NCI-H69 (cell line): ENCODE results near the gene TRIML1.
"Not testable (repeated sequence)": the region's sequence is repeated elsewhere in the genome, so short reads cannot be mapped to it uniquely, and the experiment has no call there.

Experiments
- DNase-seq: peaks from one replicate; lab custom pipeline; 2025; lab: John Stamatoyannopoulos, UW

Gene TRIML1

DNA sequence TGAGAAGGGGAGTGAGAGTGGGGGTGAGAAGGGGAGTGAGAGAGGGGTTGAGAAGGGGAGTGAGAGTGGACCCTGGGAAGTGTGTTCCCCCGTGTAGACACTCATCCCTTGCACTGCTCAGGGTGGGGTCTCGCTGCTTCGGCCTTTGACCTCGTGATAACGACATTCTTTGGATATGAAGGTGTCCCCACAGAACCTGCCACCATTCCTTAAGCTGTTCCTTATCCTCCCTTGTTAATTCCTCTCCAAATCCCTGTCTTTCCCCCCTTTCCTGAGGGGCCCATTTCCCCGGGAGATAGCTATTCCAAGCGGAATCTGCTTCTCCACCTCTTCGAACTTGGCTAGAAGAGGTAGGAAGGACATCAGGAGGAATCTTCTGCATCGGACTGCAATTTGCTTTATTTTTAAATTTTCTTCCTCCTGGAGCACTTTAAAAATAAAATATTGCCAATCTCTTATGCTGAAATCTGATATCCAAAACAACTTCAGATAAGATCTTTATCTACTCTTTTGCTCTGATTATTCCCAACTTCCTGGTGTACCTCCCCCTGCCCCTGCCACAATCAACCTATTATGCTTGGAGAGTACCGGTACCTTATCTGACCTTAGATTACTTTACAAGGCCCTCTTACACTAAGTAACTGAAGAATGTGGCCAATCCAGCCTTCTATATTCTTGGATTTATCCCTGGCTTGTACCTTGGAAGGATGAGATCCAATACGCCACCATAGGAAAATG lies 15.6 kb downstream of the TRIML1 start:
- no peak for DNase-seq

GRCh38 chr4:188158336-188158735 lies 19.1 kb downstream of the TRIML1 start:
- no peak for DNase-seq

DNA sequence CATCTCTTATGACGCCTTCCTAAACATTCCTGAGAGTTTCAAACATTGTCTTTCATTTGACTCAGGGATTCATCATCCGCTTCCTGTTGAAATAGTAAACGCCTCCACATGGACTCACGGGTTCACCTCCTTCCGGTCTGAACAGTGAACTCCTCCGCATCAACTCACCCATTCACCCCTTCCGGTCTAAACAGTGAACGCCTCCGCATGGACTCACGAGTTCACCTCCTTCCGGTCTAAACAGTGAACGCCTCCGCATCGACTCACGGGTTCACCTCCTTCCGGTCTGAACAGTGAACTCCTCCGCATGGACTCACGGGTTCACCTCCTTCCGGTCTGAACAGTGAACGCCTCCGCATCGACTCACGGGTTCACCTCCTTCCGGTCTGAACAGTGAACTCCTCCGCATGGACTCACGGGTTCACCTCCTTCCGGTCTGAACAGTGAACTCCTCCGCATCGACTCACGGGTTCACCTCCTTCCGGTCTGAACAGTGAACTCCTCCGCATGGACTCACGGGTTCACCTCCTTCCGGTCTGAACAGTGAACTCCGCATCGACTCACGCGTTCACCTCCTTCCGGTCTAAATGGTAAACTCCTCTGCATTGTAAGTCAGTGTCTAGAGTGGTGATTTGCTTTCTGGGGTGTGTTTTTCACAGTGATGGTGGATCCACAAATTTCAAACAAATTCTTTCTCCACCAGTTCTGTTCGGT lies 20.4 kb downstream of the TRIML1 start:
- DNase-seq: not testable (repeated sequence)

- DNase-seq: no peak
These were observed 21.2 kb downstream of the TRIML1 start for GRCh38 chr4:188160406-188160805.

DNA sequence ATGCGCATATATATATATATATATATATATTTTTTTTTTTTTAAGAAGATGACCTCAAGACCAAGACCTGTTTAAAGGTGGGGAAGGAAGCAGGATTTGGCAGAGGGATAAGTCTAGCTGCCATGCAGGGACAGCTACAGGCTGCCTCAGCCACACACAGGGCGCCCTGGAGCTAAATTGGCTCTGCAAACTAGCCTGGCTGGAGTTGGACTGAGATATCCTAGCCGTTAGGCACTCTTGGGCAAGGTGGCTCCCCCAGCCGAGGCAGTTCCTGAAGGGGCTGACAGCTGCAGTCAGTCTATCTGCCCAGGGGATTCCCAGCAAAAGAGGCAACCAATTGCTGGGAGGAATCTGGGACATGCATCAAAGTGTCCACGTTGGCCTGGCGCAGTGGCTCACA lies 21.9 kb downstream of the TRIML1 start:
- peak; percentile 4 for DNase-seq

GRCh38 chr4:188162698-188163097 lies 23.5 kb downstream of the TRIML1 start:
- DNase-seq: no peak

- DNase-seq: peak; percentile 77
These were observed 29.6 kb downstream of the TRIML1 start for GRCh38 chr4:188168726-188169373.

GRCh38 chr4:188171551-188171950 lies 32.3 kb downstream of the TRIML1 start:
- DNase-seq: no peak

DNA sequence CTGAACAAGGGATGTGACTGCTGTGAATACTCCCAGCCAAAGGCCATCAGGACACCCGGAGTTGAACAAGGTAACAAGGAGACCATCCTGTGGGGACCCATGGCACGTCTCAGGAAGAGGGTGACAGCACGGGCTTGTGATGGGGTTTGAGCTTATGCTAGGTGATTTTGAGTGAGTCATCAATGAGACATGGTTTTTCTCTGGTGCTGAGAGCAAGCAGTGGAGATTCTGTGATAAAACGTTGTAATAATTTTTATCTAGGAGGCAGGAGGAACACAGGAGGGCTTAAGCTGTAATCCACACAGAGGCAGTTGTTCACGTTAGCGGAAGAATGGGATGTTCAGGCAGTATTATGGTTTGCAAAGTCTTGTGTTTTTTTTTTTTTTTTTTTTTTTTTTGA lies 36.0 kb downstream of the TRIML1 start:
- no peak for DNase-seq

DNA sequence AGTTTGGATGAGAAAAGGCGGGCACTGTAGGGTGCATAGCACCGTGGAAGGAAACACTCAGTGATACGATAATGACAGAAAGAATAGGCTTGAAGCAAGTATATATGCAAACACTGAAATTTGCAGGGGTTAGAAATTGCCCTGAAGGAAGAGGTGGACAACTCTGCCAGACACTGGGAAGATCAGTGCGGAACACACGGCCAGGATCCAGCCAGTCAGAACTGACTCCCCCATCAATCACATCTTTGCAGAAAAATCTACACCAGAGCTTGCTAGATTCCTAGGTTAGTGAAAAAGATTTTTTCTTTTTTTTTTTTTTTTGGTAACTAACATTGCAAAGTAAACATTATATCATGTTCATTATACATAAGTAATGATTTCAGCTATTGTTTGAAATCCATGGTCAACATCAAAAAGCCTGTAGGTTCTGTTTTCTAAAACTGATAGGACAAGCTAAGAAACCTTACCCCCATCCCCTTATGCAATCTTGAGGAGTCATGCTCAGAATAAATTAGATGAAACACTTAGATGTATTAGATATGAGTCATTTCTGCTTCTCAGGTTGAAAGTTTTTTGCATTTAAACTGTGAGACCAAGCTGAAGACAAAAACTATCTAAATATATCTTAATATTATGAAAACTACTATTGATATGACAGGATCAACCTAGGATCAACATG lies 38.9 kb downstream of the TRIML1 start:
- no peak for DNase-seq

DNA sequence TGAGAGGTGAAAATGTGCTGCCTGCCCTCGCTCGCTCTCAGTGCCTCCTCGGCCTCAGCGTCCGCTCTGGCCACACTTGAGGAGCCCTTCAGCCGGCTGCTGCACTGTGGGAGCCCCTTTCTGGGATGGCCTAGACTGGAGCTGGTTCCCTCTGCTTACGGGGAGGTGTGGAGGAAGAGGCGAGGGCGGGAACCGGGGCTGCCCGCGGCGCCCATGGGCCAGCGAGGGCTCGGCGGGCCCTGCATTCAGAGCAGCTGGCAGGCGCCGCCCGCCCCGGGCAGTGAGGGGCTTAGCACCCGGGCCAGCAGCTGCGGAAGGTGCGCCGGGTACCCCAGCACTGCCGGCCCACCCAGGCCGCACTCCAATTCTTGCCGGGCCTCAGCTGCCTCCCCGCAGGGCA lies 39.6 kb downstream of the TRIML1 start:
- DNase-seq: no peak

GRCh38 chr4:188187106-188187505 lies 47.9 kb downstream of the TRIML1 start:
- no peak for DNase-seq

GRCh38 chr4:188190461-188190860 lies 51.2 kb downstream of the TRIML1 start:
- DNase-seq: no peak

DNA sequence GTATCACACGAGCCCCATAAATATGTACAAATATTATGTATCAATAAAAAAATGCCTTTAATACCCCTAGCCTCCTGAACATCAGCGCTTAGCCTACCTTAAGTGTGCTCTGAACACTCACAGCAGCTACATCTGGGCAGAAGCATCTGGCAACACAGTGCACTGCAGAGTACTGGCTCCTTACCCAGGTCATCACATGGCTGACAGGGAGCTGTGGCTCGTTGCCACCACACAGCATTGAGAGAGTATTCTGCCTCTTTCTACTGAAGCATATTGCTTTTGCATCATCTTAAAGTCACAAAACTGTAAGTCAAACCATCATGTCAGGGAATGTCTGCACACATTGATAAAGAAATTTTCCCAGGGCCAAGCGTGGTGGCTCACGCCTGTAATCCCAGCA lies 55.2 kb downstream of the TRIML1 start:
- DNase-seq: no peak

- DNase-seq: peak; percentile 36
These were observed 56.2 kb downstream of the TRIML1 start for GRCh38 chr4:188195389-188195985.

DNA sequence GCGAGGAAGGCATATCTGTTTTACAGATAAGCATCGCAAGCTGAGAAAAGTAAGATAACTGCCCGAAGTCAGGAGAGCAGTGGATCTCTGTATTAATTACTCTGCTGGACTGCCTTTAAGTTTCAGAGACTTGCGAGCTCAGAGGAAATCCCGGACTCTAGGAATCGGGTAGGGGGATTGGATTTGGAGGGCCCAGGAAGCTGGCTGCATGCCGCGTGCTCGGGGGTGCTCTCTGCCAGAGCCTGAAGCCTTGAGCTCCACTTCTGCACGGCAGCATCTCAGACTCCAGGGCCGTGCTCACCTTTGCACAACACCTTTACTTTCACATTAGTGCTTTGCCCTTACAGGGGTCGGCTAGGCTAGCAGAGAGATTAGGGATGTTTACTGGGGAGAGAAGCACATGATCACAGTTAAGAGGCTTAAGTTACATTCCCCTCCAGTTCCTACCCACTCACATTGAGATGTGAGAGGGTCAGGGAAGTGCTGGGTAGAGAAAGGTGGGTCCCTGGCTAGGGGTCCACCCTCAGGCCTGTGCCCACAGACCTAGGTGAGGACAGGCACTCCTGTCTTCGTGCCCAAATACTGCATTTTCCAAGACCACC lies 57.0 kb downstream of the TRIML1 start:
- no peak for DNase-seq
